GM23248 (cell line): ENCODE measurements around the gene B3GNT2. TPM values are rescaled to one million over a fixed set of nuclear protein-coding genes. Genes with fewer than 3 reads are reported as not detected.
A peak's percentile ranks its signal among the peaks of the same experiment; 100 is the strongest.

Experiments used
- DNase-seq: peaks from one replicate; pipeline ENCODE4 v3.0.0-alpha.2; 2015
- H2AFZ ChIP-seq: fragments of 200-600 bp; sonication (generic); 2 replicates; pipeline ENCODE4 v1.6.1; 2016; ENCODE audit warnings: antibody characterized with exemption
- H3F3A ChIP-seq: fragments of 200-600 bp; sonication (generic); 2 replicates; pipeline ENCODE4 v1.6.1; 2016; ENCODE audit warnings: mild to moderate bottlenecking, antibody characterized with exemption, mixed run types; ENCODE audit not compliant: insufficient read depth
- H3K27ac ChIP-seq: fragments of 200-600 bp; sonication (generic); 2 replicates; pipeline ENCODE4 v1.5.1; 2016; ENCODE audit warnings: mild to moderate bottlenecking
- H3K27me3 ChIP-seq: fragments of 200-600 bp; sonication (generic); replicated peaks from 2 replicates; pipeline ENCODE4 v1.6.1; 2016; ENCODE audit warnings: mild to moderate bottlenecking; ENCODE audit not compliant: insufficient read depth
- H3K36me3 ChIP-seq: fragments of 200-600 bp; sonication (generic); 2 replicates; pipeline ENCODE4 v1.6.1; 2016; ENCODE audit warnings: low read depth, mild to moderate bottlenecking
- H3K4me1 ChIP-seq: fragments of 200-600 bp; sonication (generic); 2 replicates; pipeline ENCODE4 v1.6.1; 2016; ENCODE audit warnings: mild to moderate bottlenecking; ENCODE audit not compliant: insufficient read depth
- H3K4me2 ChIP-seq: fragments of 200-600 bp; sonication (generic); one replicate; pipeline ENCODE4 v1.6.1; 2016; ENCODE audit warnings: mild to moderate bottlenecking; ENCODE audit not compliant: unreplicated experiment
- H3K4me3 ChIP-seq: fragments of 200-600 bp; sonication (generic); 2 replicates; pipeline ENCODE4 v1.5.1; 2016; ENCODE audit warnings: mild to moderate bottlenecking
- H3K79me2 ChIP-seq: fragments of 200-600 bp; sonication (generic); 2 replicates; pipeline ENCODE4 v1.6.1; 2016; ENCODE audit warnings: mild to moderate bottlenecking; ENCODE audit not compliant: insufficient read depth
- H3K9ac ChIP-seq: fragments of 200-600 bp; sonication (generic); 2 replicates; pipeline ENCODE4 v1.6.1; 2016; ENCODE audit warnings: mild to moderate bottlenecking
- H3K9me2 ChIP-seq: fragments of 200-600 bp; sonication (generic); 2 replicates; pipeline ENCODE4 v1.6.1; 2016; ENCODE audit warnings: mixed run types, mild to moderate bottlenecking, moderate library complexity; ENCODE audit not compliant: insufficient read depth
- H3K9me3 ChIP-seq: fragments of 200-600 bp; sonication (generic); one replicate; pipeline ENCODE4 v1.6.1; 2017; ENCODE audit warnings: low read depth
- H4K20me1 ChIP-seq: fragments of 200-600 bp; sonication (generic); 2 replicates; pipeline ENCODE4 v1.6.0; 2016; ENCODE audit not compliant: insufficient read depth
- EZH2 ChIP-seq: fragments of 200-600 bp; sonication (generic); IDR thresholded peaks from 2 replicates; pipeline ENCODE4 v1.6.1; 2018; ENCODE audit warnings: antibody characterized with exemption, mild to moderate bottlenecking; ENCODE audit not compliant: insufficient read depth, poor library complexity, severe bottlenecking
- EZH2phosphoT487 ChIP-seq: fragments of 200-600 bp; sonication (generic); IDR thresholded peaks from 2 replicates; pipeline ENCODE4 v1.6.1; 2018; ENCODE audit warnings: antibody characterized with exemption, moderate library complexity, mild to moderate bottlenecking, low read depth; ENCODE audit not compliant: insufficient read depth
- WGBS, 2 experiments: methylation state at CpG; one replicate each; pipeline ENCODE4 v1.1.6; 2015 to 2017; ENCODE audit warnings: low lambda C conversion rate in 2 of 2, low coverage in 1 of 2; ENCODE audit errors: missing lambda C conversion rate in 2 of 2; 5-methylcytosine and 5-hydroxymethylcytosine counted together
- in situ Hi-C: fragments of 300-500 bp; cut with MboI; formaldehyde crosslinking; loops from 2 replicates; pipeline ENCODE4 v1.15.0; 2020
- polyA plus RNA-seq: library from polyadenylated mRNA; unstranded; fragments of >200 nt; fragmentation: Nextera tagmentation; extraction: Ambion mirVana; gene quantifications from 2 replicates; pipeline ENCODE4 v1.2.1, GENCODE V29; 2016
- total RNA-seq: library from RNA; depleted of rRNA; stranded (reverse); fragments of >200 nt; shearing (Covaris generic); gene quantifications from 2 replicates; pipeline ENCODE4 v1.2.3, GENCODE V29; 2014

The B3GNT2 gene
- total and polyA plus RNA-seq, 2 experiments from 2014 or later: 11.0 to 14.2 TPM

- no peak overlapping the region for H3K9ac ChIP-seq
- in situ Hi-C loops: no loop called here
- peaks cover 34% of the 10 kb centered on the region for H3F3A ChIP-seq
- no peaks in the 10 kb centered on the region for H4K20me1 ChIP-seq
- peak overlapping the region; percentile 53 for H3K4me2 ChIP-seq
- H3K36me3 ChIP-seq: no peaks in the 10 kb centered on the region
- H2AFZ ChIP-seq: no peak overlapping the region
- no peaks in the 10 kb centered on the region for H3K79me2 ChIP-seq
- no peak overlapping the region for H3K4me3 ChIP-seq
- H3K27me3 ChIP-seq: no peaks in the 10 kb centered on the region
- no peaks in the 10 kb centered on the region for H3K9me2 ChIP-seq
- peaks cover 32% of the 10 kb centered on the region for H3K4me1 ChIP-seq
- TF ChIP-seq EZH2phosphoT487 (no peak), EZH2 (no peak)
- no peaks in the 10 kb centered on the region for H3K9me3 ChIP-seq
- no peak for DNase-seq
- 87 to 90% methylated on average over 6 of the region's 6 CpGs for WGBS, 2 experiments
- H3K27ac ChIP-seq: no peak overlapping the region
Measured at GRCh38 chr2:62150597-62151305, 45.2 kb upstream of the B3GNT2 start.

- no peak for TF ChIP-seq EZH2phosphoT487
- no peak for TF ChIP-seq EZH2
- Histone ChIP-seq H3K9me3 (no peaks in the 10 kb centered on the region), H3K9ac (no peak overlapping the region), H4K20me1 (no peaks in the 10 kb centered on the region), H3K79me2 (no peaks in the 10 kb centered on the region), H3K4me3 (no peak overlapping the region), H3F3A (peaks cover 34% of the 10 kb centered on the region), H3K4me2 (no peak overlapping the region), H3K27ac (no peak overlapping the region), H2AFZ (no peak overlapping the region), H3K36me3 (no peaks in the 10 kb centered on the region), H3K4me1 (peaks cover 32% of the 10 kb centered on the region), H3K27me3 (no peaks in the 10 kb centered on the region), H3K9me2 (no peaks in the 10 kb centered on the region)
- in situ Hi-C loops: no loop called here
- 80 to 84% methylated on average over 4 of the region's 4 CpGs for WGBS, 2 experiments
- no peak for DNase-seq
Measured at GRCh38 chr2:62151306-62151638, 44.6 kb upstream of the B3GNT2 start.

- Histone ChIP-seq H3K4me2 (no peak overlapping the region), H3K9ac (no peak overlapping the region), H3K4me1 (peaks cover 32% of the 10 kb centered on the region), H3K36me3 (no peaks in the 10 kb centered on the region), H3K9me3 (no peaks in the 10 kb centered on the region), H3F3A (peaks cover 34% of the 10 kb centered on the region), H3K27me3 (no peaks in the 10 kb centered on the region), H3K9me2 (no peaks in the 10 kb centered on the region), H3K27ac (no peak overlapping the region), H4K20me1 (no peaks in the 10 kb centered on the region), H3K79me2 (no peaks in the 10 kb centered on the region), H3K4me3 (no peak overlapping the region), H2AFZ (no peak overlapping the region)
- in situ Hi-C loops: no loop called here
- no peak for TF ChIP-seq EZH2
- no peak for TF ChIP-seq EZH2phosphoT487
- 61 to 63% methylated on average over 3 of the region's 3 CpGs for WGBS, 2 experiments
- DNase-seq: peak; percentile 49
Measured at GRCh38 chr2:62152000-62152399, 43.9 kb upstream of the B3GNT2 start.

DNA sequence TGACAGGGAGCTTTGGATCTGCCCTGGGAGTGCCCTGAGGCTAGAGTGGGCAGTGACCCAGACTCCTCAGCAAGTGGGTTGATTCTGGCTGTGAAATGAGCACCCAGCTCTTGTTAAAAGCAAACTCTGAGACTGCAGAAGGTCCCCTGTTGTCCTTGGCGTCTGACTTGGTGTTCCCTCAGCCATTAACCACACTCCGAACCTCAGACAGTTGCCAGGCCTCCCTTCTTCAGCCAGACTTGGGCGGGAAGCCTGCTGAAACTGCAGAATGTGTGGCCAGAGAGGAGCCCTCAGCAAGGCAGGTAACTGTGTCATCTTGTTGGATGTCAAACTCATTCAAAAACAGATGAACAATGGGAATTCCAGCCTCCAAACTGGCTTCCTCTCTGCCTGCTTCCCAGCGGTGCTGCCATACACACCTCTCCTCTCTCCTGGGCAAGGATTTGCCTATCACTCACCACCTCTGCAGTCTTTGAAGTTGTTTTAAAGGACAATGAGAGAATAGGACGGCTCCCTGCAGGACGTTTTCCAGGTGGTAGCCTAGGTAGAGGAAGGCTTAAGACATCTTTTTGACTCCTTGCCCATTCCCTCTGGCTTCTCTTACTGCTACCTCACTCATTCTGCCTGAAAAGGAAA, 38.9 kb upstream of the B3GNT2 start:
- in situ Hi-C loops: no loop called here
- TF ChIP-seq EZH2phosphoT487: no peak
- no peak for TF ChIP-seq EZH2
- DNase-seq: no peak
- Histone ChIP-seq H2AFZ (no peak overlapping the region), H3K79me2 (no peaks in the 10 kb centered on the region), H3K36me3 (no peaks in the 10 kb centered on the region), H3K4me1 (no peaks in the 10 kb centered on the region), H3F3A (0 out of 2 replicates have a peak, but pooled peaks cover 4% of the 10 kb centered on the region), H3K4me3 (no peak overlapping the region), H3K27me3 (no peaks in the 10 kb centered on the region), H3K9me2 (no peaks in the 10 kb centered on the region), H3K4me2 (no peak overlapping the region), H3K9me3 (no peaks in the 10 kb centered on the region), H3K9ac (no peak overlapping the region), H3K27ac (no peak overlapping the region), H4K20me1 (no peaks in the 10 kb centered on the region)
- 72 to 75% methylated on average over 6 of the region's 6 CpGs for WGBS, 2 experiments
